Testis (tissue), 3 donors: ENCODE data around the gene ELMO3. TPM values are rescaled to one million over a fixed set of nuclear protein-coding genes. Genes with fewer than 3 reads are reported as not detected.

ENCODE experiments used
- DNase-seq: peaks from one replicate; pipeline ENCODE4 v3.0.0-alpha.2; 2019
- H3K27ac ChIP-seq, 2 donors: fragments of 200-600 bp; sonication (generic); one replicate each; pipeline ENCODE4 v1.5.1; 2019
- H3K27me3 ChIP-seq: fragments of 200-600 bp; sonication (generic); one replicate; pipeline ENCODE4 v1.5.1; 2019
- H3K36me3 ChIP-seq: fragments of 200-600 bp; sonication (generic); one replicate; pipeline ENCODE4 v1.5.1; 2017; ENCODE audit warnings: low read depth; ENCODE audit errors: missing control alignments
- H3K4me1 ChIP-seq: fragments of 200-600 bp; sonication (generic); one replicate; pipeline ENCODE4 v1.5.1; 2019
- H3K4me3 ChIP-seq, 2 donors: fragments of 200-600 bp; sonication (generic); one replicate each; pipeline ENCODE4 v1.5.1; 2017 to 2019
- H3K9me3 ChIP-seq: fragments of 200-600 bp; sonication (generic); one replicate; pipeline ENCODE4 v1.5.1; 2017
- CTCF ChIP-seq, 3 experiments: fragments of 450-650 bp in 2 of 3; fragments of 200-600 bp in 1 of 3; sonication (generic) in 1 of 3; IDR thresholded peaks; one replicate each; pipeline ENCODE4 v1.5.1; 2016 to 2019; ENCODE audit warnings: antibody characterized with exemption in 3 of 3, mild to moderate bottlenecking in 2 of 3, moderate library complexity in 1 of 3
- POLR2A ChIP-seq: fragments of 450-650 bp; IDR thresholded peaks from one replicate; pipeline ENCODE4 v1.6.1; 2017; ENCODE audit warnings: antibody characterized with exemption, mild to moderate bottlenecking, moderate library complexity
- whole genome bisulfite sequencing, 2 donors: methylation state at CpG; one replicate each; pipeline ENCODE4 v1.1.5; 2018; 5-methylcytosine and 5-hydroxymethylcytosine counted together
- intact Hi-C: fragments of 100-400 bp; cut with DNase I; formaldehyde crosslinking; loops from one replicate; pipeline ENCODE4 v1.15.1; 2023; ENCODE audit warnings: low total_unique reads
- microRNA counts, 2 donors: library from miRNA; unstranded; fragments of <30 nt; microRNA quantifications; one replicate each; lab custom pipeline; 2016
- microRNA-seq, 2 donors: library from miRNA; unstranded; fragments of <30 nt; microRNA quantifications; one replicate each; pipeline ENCODE4, GENCODE V29; 2016; ENCODE audit warnings: borderline number of aligned reads in 2 of 2, borderline replicate concordance in 1 of 2
- polyA plus RNA-seq: library from polyadenylated mRNA; stranded (reverse); fragments of 350-450 nt; fragmentation: Illumina TruSeq; extraction: RNeasy Lipid Tissue Mini Kit (QIAGEN cat#74804); gene quantifications from one replicate; pipeline ENCODE4 v1.2.3, GENCODE V29; 2014; ENCODE audit warnings: low read depth, low replicate concordance; ENCODE audit not compliant: insufficient read depth
- small RNA-seq, 2 donors: library from RNA; depleted of rRNA; stranded (forward); fragments of <200 nt; gene quantifications; one replicate each; pipeline ENCODE3, GENCODE V24; 2016
- total RNA-seq, 2 donors: library from RNA; depleted of rRNA; stranded (reverse); fragments of >200 nt; gene quantifications; one replicate each; pipeline ENCODE4 v1.2.3, GENCODE V29; 2016

ELMO3 gene
- total and polyA plus RNA-seq, 3 donors from 2014 or later: 9.3 to 22.2 (median 10.5) TPM

GRCh38 chr16:67249178-67250044, 50.5 kb downstream of the ELMO3 start:
- WGBS, 2 donors: 19 to 29% methylated on average over 12 to 17 of the region's 22 CpGs

GRCh38 chr16:67250045-67250327, 51.1 kb downstream of the ELMO3 start:
- Histone ChIP-seq H3K27ac (no peak overlapping the region), H3K4me1 (peaks cover 13% of the 10 kb centered on the region), H3K36me3 (no peaks in the 10 kb centered on the region), H3K27me3 (no peaks in the 10 kb centered on the region), H3K9me3 (no peaks in the 10 kb centered on the region), H3K4me3 (no peak overlapping the region)
- 67 to 71% methylated on average over 4 of the region's 4 CpGs for WGBS, 2 donors
- no peak for TF ChIP-seq CTCF (IDR thresholded peaks at IDR 0.05)
- DNase-seq: no peak
- intact Hi-C loops: no loop called here

More at GRCh38 chr16:67249178-67250044, 50.5 kb downstream of the ELMO3 start:
- no peak for DNase-seq
- intact Hi-C loops: no loop called here
- Histone ChIP-seq H3K9me3 (no peaks in the 10 kb centered on the region), H3K4me3 (peak overlapping the region; percentile 54 to 59), H3K36me3 (no peaks in the 10 kb centered on the region), H3K4me1 (peaks cover 19% of the 10 kb centered on the region), H3K27ac (no peak overlapping the region), H3K27me3 (no peaks in the 10 kb centered on the region)
- TF ChIP-seq CTCF (IDR thresholded peaks at IDR 0.05) (no peak), POLR2A (no peak)

- H3K9me3 ChIP-seq: no peaks in the 10 kb centered on the region
- H3K4me3 ChIP-seq: no peak overlapping the region
- H3K27me3 ChIP-seq: no peaks in the 10 kb centered on the region
- H3K4me1 ChIP-seq: peaks cover 3% of the 10 kb centered on the region
- TF ChIP-seq CTCF (IDR thresholded peaks at IDR 0.05) (no peak), POLR2A (no peak)
- DNase-seq: no peak
- H3K27ac ChIP-seq: no peak overlapping the region
- WGBS, 2 donors: 92 to 97% methylated on average over 3 to 4 of the region's 4 CpGs
- intact Hi-C loops: no loop called here
- no peaks in the 10 kb centered on the region for H3K36me3 ChIP-seq
Observed at GRCh38 chr16:67252609-67253497, 53.9 kb downstream of the ELMO3 start.

MicroRNA genes within 50 kb of the gene (microRNA counts, 767-probe panel; counts per million panel counts)
- microRNA hsa-miR-328 (lab: Ali Mortazavi, UCI): 0 to 152 counts per million in 2 donors

Small RNAs within 50 kb of the gene (microRNA-seq; reads per million reads assigned to microRNA genes)
- gene MIR328: 432 to 447 reads per million in 2 donors

Small RNAs within 50 kb of the gene (small RNA-seq; reads per million reads assigned to genes)
- gene MIR328: 2.5 to 7.3 reads per million in 2 donors

Other genes starting within 250 kb of the ELMO3 start
- 1 to 10 TPM; 4.1 to 4.5 TPM for gene CES3, start 237.9 kb upstream of the ELMO3 start, total RNA-seq
- gene CES3, start 237.9 kb upstream of the ELMO3 start, polyA plus RNA-seq: 1.5 TPM
- 10 to 100 TPM; 17.0 to 25.0 TPM for gene CES4A, start 210.5 kb upstream of the ELMO3 start, total RNA-seq
- 12.2 TPM for gene CES4A, start 210.5 kb upstream of the ELMO3 start, polyA plus RNA-seq
- gene CBFB, start 170.0 kb upstream of the ELMO3 start, total RNA-seq: 10 to 100 TPM; 23.3 to 34.9 TPM
- gene CBFB, start 170.0 kb upstream of the ELMO3 start, polyA plus RNA-seq: 15.3 TPM
- gene PHAF1, start 89.2 kb upstream of the ELMO3 start, total RNA-seq: 10 to 100 TPM; 32.6 to 41.6 TPM
- gene PHAF1, start 89.2 kb upstream of the ELMO3 start, polyA plus RNA-seq: 31.2 TPM
- gene B3GNT9, start 48.1 kb upstream of the ELMO3 start, total RNA-seq: 10 to 100 TPM; 18.6 to 24.6 TPM
- 18.0 TPM for gene B3GNT9, start 48.1 kb upstream of the ELMO3 start, polyA plus RNA-seq
- gene TRADD, start 39.2 kb upstream of the ELMO3 start, total RNA-seq: 10 to 100 TPM; 15.9 to 23.9 TPM
- gene TRADD, start 39.2 kb upstream of the ELMO3 start, polyA plus RNA-seq: 7.4 TPM
- gene FBXL8, start 39.2 kb upstream of the ELMO3 start, total RNA-seq: 10 to 100 TPM; 20.6 to 26.9 TPM
- gene FBXL8, start 39.2 kb upstream of the ELMO3 start, polyA plus RNA-seq: 3.7 TPM
- 10 to 100 TPM; 63.4 to 78.3 TPM for gene HSF4, start 34.4 kb upstream of the ELMO3 start, total RNA-seq
- 20.2 TPM for gene HSF4, start 34.4 kb upstream of the ELMO3 start, polyA plus RNA-seq
- 10 to 100 TPM; 16.2 to 34.9 TPM for gene NOL3, start 28.6 kb upstream of the ELMO3 start, total RNA-seq
- gene NOL3, start 28.6 kb upstream of the ELMO3 start, polyA plus RNA-seq: 11.8 TPM
- gene MATCAP1, start 15.2 kb upstream of the ELMO3 start, total RNA-seq: 10 to 100 TPM; 65.1 to 89.4 TPM
- 44.6 TPM for gene MATCAP1, start 15.2 kb upstream of the ELMO3 start, polyA plus RNA-seq
- gene EXOC3L1, start 9.0 kb upstream of the ELMO3 start, total RNA-seq: 1 to 10 TPM; 5.1 to 9.0 TPM
- gene EXOC3L1, start 9.0 kb upstream of the ELMO3 start, polyA plus RNA-seq: 2.6 TPM
- gene E2F4, start 7.0 kb upstream of the ELMO3 start, total RNA-seq: 100 to 1,000 TPM; 110 to 126 TPM
- gene E2F4, start 7.0 kb upstream of the ELMO3 start, polyA plus RNA-seq: 72.5 TPM
- 10 to 100 TPM; 57.4 to 66.8 TPM for gene TMEM208, start 28.0 kb downstream of the ELMO3 start, total RNA-seq
- 55.6 TPM for gene TMEM208, start 28.0 kb downstream of the ELMO3 start, polyA plus RNA-seq
- gene FHOD1, start 48.4 kb downstream of the ELMO3 start, total RNA-seq: 10 to 100 TPM; 28.8 to 40.0 TPM
- gene FHOD1, start 48.4 kb downstream of the ELMO3 start, polyA plus RNA-seq: 17.0 TPM
- 10 to 100 TPM in 1 of 2 donors, 1 to 10 TPM in 1; 6.8 to 15.7 TPM for gene SLC9A5, start 49.8 kb downstream of the ELMO3 start, total RNA-seq
- 4.8 TPM for gene SLC9A5, start 49.8 kb downstream of the ELMO3 start, polyA plus RNA-seq
- 100 to 1,000 TPM in 1 of 2 donors, 10 to 100 TPM in 1; 86.5 to 137 TPM for gene PLEKHG4, start 80.4 kb downstream of the ELMO3 start, total RNA-seq
- 102 TPM for gene PLEKHG4, start 80.4 kb downstream of the ELMO3 start, polyA plus RNA-seq
- 100 to 1,000 TPM in 1 of 2 donors, 10 to 100 TPM in 1; 59.2 to 102 TPM for gene KCTD19, start 127.6 kb downstream of the ELMO3 start, total RNA-seq
- 144 TPM for gene KCTD19, start 127.6 kb downstream of the ELMO3 start, polyA plus RNA-seq
- 10 to 100 TPM; 28.3 to 40.9 TPM for gene LRRC36, start 127.7 kb downstream of the ELMO3 start, total RNA-seq
- 94.5 TPM for gene LRRC36, start 127.7 kb downstream of the ELMO3 start, polyA plus RNA-seq
- 10 to 100 TPM in 1 of 2 donors, 1 to 10 TPM in 1; 9.5 to 17.5 TPM for gene TPPP3, start 194.4 kb downstream of the ELMO3 start, total RNA-seq
- gene TPPP3, start 194.4 kb downstream of the ELMO3 start, polyA plus RNA-seq: 67.6 TPM
- 10 to 100 TPM; 62.0 to 62.7 TPM for gene ZDHHC1, start 217.3 kb downstream of the ELMO3 start, total RNA-seq
- gene ZDHHC1, start 217.3 kb downstream of the ELMO3 start, polyA plus RNA-seq: 26.7 TPM
- gene HSD11B2, start 232.0 kb downstream of the ELMO3 start, total RNA-seq: 1 to 10 TPM; 4.9 to 7.7 TPM
- gene HSD11B2, start 232.0 kb downstream of the ELMO3 start, polyA plus RNA-seq: 11.5 TPM